ENCODE results near the gene F7.

DNA sequence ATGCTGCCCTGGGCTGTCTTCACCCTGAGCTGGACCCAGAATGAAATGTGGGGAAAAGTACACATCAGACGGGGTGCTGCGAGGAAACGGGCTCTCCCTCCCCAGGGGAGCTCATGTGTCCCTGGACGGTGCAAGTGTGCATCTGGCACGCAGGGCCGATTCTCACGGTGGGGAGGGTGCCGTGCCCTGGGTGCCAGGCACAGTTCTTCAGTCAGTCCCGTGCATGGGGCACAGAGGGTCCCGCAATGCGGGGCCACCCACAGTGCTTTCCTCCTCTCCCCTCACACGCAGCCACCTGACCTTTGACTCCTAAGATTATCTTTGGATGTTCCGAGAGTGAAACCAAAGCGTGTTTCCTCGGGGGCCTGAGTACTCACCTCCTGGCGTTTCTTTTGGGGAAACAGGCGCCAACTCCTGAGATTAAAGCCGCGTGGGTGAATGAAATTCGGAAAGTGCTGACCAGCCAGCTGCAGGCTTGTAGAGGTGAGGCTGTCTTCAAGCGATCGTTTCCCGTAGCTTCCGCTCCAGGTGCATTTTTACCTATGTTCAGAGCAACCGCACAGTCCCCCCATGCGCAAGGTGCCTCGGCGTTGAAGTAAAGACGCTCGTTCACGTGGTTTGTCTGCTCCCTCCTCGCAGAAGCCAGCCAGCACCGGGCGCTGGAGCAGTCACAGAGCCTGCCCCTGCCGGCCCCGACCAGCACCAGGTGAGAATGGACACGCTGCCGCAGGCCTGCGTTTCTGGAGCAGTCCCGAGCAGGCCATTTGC is 17.5 kb upstream of the F7 start:
- TF ChIP-seq, protein P1, sequence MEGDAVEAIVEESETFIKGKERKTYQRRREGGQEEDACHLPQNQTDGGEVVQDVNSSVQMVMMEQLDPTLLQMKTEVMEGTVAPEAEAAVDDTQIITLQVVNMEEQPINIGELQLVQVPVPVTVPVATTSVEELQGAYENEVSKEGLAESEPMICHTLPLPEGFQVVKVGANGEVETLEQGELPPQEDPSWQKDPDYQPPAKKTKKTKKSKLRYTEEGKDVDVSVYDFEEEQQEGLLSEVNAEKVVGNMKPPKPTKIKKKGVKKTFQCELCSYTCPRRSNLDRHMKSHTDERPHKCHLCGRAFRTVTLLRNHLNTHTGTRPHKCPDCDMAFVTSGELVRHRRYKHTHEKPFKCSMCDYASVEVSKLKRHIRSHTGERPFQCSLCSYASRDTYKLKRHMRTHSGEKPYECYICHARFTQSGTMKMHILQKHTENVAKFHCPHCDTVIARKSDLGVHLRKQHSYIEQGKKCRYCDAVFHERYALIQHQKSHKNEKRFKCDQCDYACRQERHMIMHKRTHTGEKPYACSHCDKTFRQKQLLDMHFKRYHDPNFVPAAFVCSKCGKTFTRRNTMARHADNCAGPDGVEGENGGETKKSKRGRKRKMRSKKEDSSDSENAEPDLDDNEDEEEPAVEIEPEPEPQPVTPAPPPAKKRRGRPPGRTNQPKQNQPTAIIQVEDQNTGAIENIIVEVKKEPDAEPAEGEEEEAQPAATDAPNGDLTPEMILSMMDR (IDR thresholded peaks at IDR 0.05), result no peak
- TF ChIP-seq EZH2 (IDR thresholded peaks at IDR 0.05; ENCODE audit: borderline replicate concordance, insufficient read depth, low read depth, low read length, poor library complexity, severe bottlenecking), result no peak

All from B cell (primary cell).